H1 (cell line): ENCODE measurements around the gene OLAH. TPM values are rescaled to one million over a fixed set of nuclear protein-coding genes. Genes with fewer than 3 reads are reported as not detected.
"Not testable (repeated sequence)": the region's sequence is repeated elsewhere in the genome, so short reads cannot be mapped to it uniquely, and the experiment has no call there.

ENCODE experiments used
- CTCF ChIA-PET: fragments of 300-600 bp; sonication (Branson Sonifier 250); formaldehyde crosslinking; loops from one replicate; lab custom pipeline; 2021; ENCODE audit not compliant: partially characterized antibody; lab: Charles Lee
- POLR2A ChIA-PET: fragments of 300-600 bp; sonication (Branson Sonifier 250); formaldehyde crosslinking; loops from one replicate; lab custom pipeline; 2021; ENCODE audit warnings: inconsistent platforms; ENCODE audit not compliant: partially characterized antibody; lab: Charles Lee
- DNase-seq, 2 experiments: peaks; one replicate each; pipeline versions ENCODE4 v3.0.0 to v3.0.0-alpha.2; 2010 to 2022; ENCODE audit warnings: low spot score in 2 of 2, low read depth in 1 of 2, mixed read lengths in 1 of 2
- FAIRE-seq: peaks from 2 replicates; lab custom pipeline; 2011; peaks lifted over from hg19 to GRCh38; lab: Jason Lieb, UNC
- H2AFZ ChIP-seq: 2 replicates; pipeline ENCODE4 v1.8.1; 2012; ENCODE audit warnings: low read length, inconsistent platforms
- H2AK5ac ChIP-seq: 2 replicates; pipeline ENCODE4 v1.6.1; 2013; ENCODE audit warnings: low read depth, low read length
- H2BK120ac ChIP-seq: replicated peaks from 2 replicates; pipeline ENCODE3; 2013; ENCODE audit warnings: low read depth, low read length, inconsistent platforms
- H2BK12ac ChIP-seq: 2 replicates; pipeline ENCODE4 v1.6.1; 2013; ENCODE audit warnings: low read depth, low read length
- H2BK15ac ChIP-seq: 2 replicates; pipeline ENCODE4 v1.6.1; 2013; ENCODE audit warnings: low read length
- H2BK20ac ChIP-seq: 2 replicates; pipeline ENCODE4 v1.6.1; 2013; ENCODE audit warnings: low read length
- H2BK5ac ChIP-seq: 2 replicates; pipeline ENCODE4 v1.6.1; 2013; ENCODE audit warnings: low read depth, low read length
- H3K14ac ChIP-seq: 2 replicates; pipeline ENCODE4 v1.6.1; 2013; ENCODE audit warnings: inconsistent platforms; ENCODE audit not compliant: insufficient read length
- H3K18ac ChIP-seq: 2 replicates; pipeline ENCODE4 v1.6.1; 2013; ENCODE audit warnings: low read length; ENCODE audit errors: extremely low read depth
- H3K23ac ChIP-seq: 2 replicates; pipeline ENCODE4 v1.6.1; 2013; ENCODE audit warnings: inconsistent platforms; ENCODE audit not compliant: insufficient read length
- H3K23me2 ChIP-seq: 2 replicates; pipeline ENCODE4 v1.6.1; 2013; ENCODE audit warnings: low read depth, low read length
- H3K27ac ChIP-seq: 2 replicates; pipeline ENCODE4 v1.6.1; 2011; ENCODE audit warnings: low read depth, low read length, inconsistent platforms
- H3K27me3 ChIP-seq, 4 experiments: replicated peaks in 1 of 4; 1 replicate in 1 of 4; 2 replicates in 3 of 4; pipeline versions ENCODE4 v1.6.1 to v1.8.1; 2011 to 2013; ENCODE audit warnings: low read length in 3 of 4, mild to moderate bottlenecking in 3 of 4, inconsistent platforms in 2 of 4, mixed read lengths in 2 of 4, moderate library complexity in 1 of 4; ENCODE audit not compliant: control insufficient read depth in 3 of 4, insufficient read depth in 3 of 4; ENCODE audit errors: extremely low read depth in 1 of 4
- H3K36me3 ChIP-seq, 4 experiments: 2 replicates each; pipeline versions ENCODE4 v1.6.1 to v1.8.1; 2011 to 2013; ENCODE audit warnings: mild to moderate bottlenecking in 4 of 4, low read length in 3 of 4, moderate library complexity in 2 of 4, control low read depth in 1 of 4, inconsistent platforms in 1 of 4; ENCODE audit not compliant: insufficient read depth in 4 of 4, control insufficient read depth in 2 of 4
- H3K4ac ChIP-seq: replicated peaks from 2 replicates; pipeline ENCODE3; 2013; ENCODE audit warnings: low read length, low read depth, mixed read lengths, inconsistent platforms; ENCODE audit not compliant: insufficient read length
- H3K4me1 ChIP-seq, 4 experiments: replicated peaks in 1 of 4; 1 replicate in 1 of 4; 2 replicates in 3 of 4; pipeline versions ENCODE4 v1.6.1 to v1.8.1; 2011 to 2013; ENCODE audit warnings: low read length in 3 of 4, inconsistent platforms in 2 of 4, mixed read lengths in 1 of 4; ENCODE audit not compliant: insufficient read depth in 4 of 4, control insufficient read depth in 3 of 4
- H3K4me2 ChIP-seq, 2 experiments: 2 replicates each; pipeline versions ENCODE4 v1.6.1 to v1.8.1; 2011 to 2013; ENCODE audit warnings: low read depth in 2 of 2, low read length in 2 of 2, control low read depth in 1 of 2, inconsistent platforms in 1 of 2, mild to moderate bottlenecking in 1 of 2; ENCODE audit not compliant: insufficient read depth in 1 of 2
- H3K4me3 ChIP-seq, 4 experiments: fragments of 200-600, 300-600 bp in 1 of 4; sonication (generic), shearing (Covaris generic), sonication (Bioruptor Twin) in 1 of 4; 2 replicates each; pipeline versions ENCODE4 v1.5.1 to v1.8.1; 2011 to 2016; ENCODE audit warnings: low read length in 4 of 4, low read depth in 3 of 4, control low read depth in 2 of 4, inconsistent platforms in 2 of 4, mild to moderate bottlenecking in 2 of 4, mixed read lengths in 1 of 4, moderate library complexity in 1 of 4; ENCODE audit not compliant: insufficient read depth in 2 of 4; ENCODE audit errors: extremely low read depth in 1 of 4
- H3K56ac ChIP-seq: replicated peaks from 2 replicates; pipeline ENCODE3; 2013; ENCODE audit warnings: low read depth, mild to moderate bottlenecking, mixed read lengths, low read length, inconsistent platforms; ENCODE audit not compliant: insufficient read length
- H3K79me1 ChIP-seq: 2 replicates; pipeline ENCODE4 v1.6.1; 2013; ENCODE audit warnings: low read depth, low read length, control low read depth
- H3K79me2 ChIP-seq, 2 experiments: 2 replicates each; pipeline versions ENCODE4 v1.6.1 to v1.8.1; 2012 to 2013; ENCODE audit warnings: low read length in 2 of 2, mild to moderate bottlenecking in 2 of 2, inconsistent platforms in 1 of 2; ENCODE audit not compliant: insufficient read depth in 2 of 2, control insufficient read depth in 1 of 2
- H3K9ac ChIP-seq, 4 experiments: replicated peaks in 1 of 4; 1 replicate in 1 of 4; 2 replicates in 3 of 4; pipeline versions ENCODE4 v1.6.1 to v1.8.1; 2011 to 2013; ENCODE audit warnings: low read depth in 3 of 4, low read length in 3 of 4, control low read depth in 2 of 4, mild to moderate bottlenecking in 2 of 4, moderate library complexity in 2 of 4, inconsistent platforms in 1 of 4; ENCODE audit errors: extremely low read depth in 1 of 4
- H3K9me3 ChIP-seq, 2 experiments: 2 replicates each; pipeline versions ENCODE4 v1.6.1 to v1.8.1; 2012 to 2013; ENCODE audit warnings: mild to moderate bottlenecking in 2 of 2, moderate library complexity in 2 of 2, control low read depth in 1 of 2, inconsistent platforms in 1 of 2, low read depth in 1 of 2, low read length in 1 of 2, mixed read lengths in 1 of 2; ENCODE audit not compliant: insufficient read depth in 2 of 2
- H4K20me1 ChIP-seq, 2 experiments: replicated peaks in 1 of 2; 2 replicates each; pipeline versions ENCODE3 to v1.8.1; 2011 to 2013; ENCODE audit warnings: inconsistent platforms in 2 of 2, low read length in 2 of 2, mild to moderate bottlenecking in 1 of 2; ENCODE audit not compliant: insufficient read depth in 2 of 2, control insufficient read depth in 1 of 2
- H4K5ac ChIP-seq: 2 replicates; pipeline ENCODE4 v1.6.1; 2013; ENCODE audit warnings: low read length, low read depth, mixed read lengths, inconsistent platforms; ENCODE audit not compliant: insufficient read length
- H4K8ac ChIP-seq: 2 replicates; pipeline ENCODE4 v1.8.0; 2013; ENCODE audit warnings: mild to moderate bottlenecking, moderate library complexity, low read length, inconsistent platforms; ENCODE audit not compliant: insufficient read depth; ENCODE audit errors: extremely low read depth
- H4K91ac ChIP-seq: replicated peaks from 2 replicates; pipeline ENCODE3; 2013; ENCODE audit warnings: low read length, mixed read lengths, inconsistent platforms; ENCODE audit not compliant: insufficient read length
- WGBS, 2 experiments: shearing (Covaris generic) in 1 of 2; methylation state at CpG; one replicate each; pipeline versions ENCODE4 v1.1.6 to v1.1.7; 2013 to 2015; ENCODE audit warnings: low lambda C conversion rate in 2 of 2, mixed read lengths in 2 of 2, inconsistent platforms in 1 of 2, low coverage in 1 of 2, missing lambda C conversion rate in 1 of 2; ENCODE audit not compliant: insufficient replicate concordance in 2 of 2, insufficient coverage in 1 of 2, insufficient read length in 1 of 2; ENCODE audit errors: extremely low coverage in 1 of 2, missing lambda C conversion rate in 1 of 2; 5-methylcytosine and 5-hydroxymethylcytosine counted together
- polyA plus RNA-seq, 7 experiments: library from polyadenylated mRNA; depleted of rRNA in 3 of 7; stranded (reverse) in 5 of 7; unstranded in 2 of 7; fragments of >200 nt in 5 of 7; fragments of 200-250 nt in 2 of 7; gene quantifications; 1 replicate in 5 of 7; 2 replicates in 1 of 7; 4 replicates in 1 of 7; pipeline versions ENCODE4 v1.2.1 to v1.2.3, GENCODE V29; 2011 to 2013; ENCODE audit warnings: missing spikeins in 2 of 7, mixed read lengths in 2 of 7
- total RNA-seq: library from RNA; stranded (reverse); fragmentation: NEBNext Ultra II Directional; extraction: Animal tissue kit (Norgen Biotek cat#: 25700); gene quantifications from 2 replicates; pipeline ENCODE4 v1.2.1, GENCODE V29; 2021

The OLAH gene
- total and polyA plus RNA-seq, 2 of the 8 experiments (the other 6 are each of a cell fraction or from before 2014, with no cell fraction given): not detected

- H3K56ac ChIP-seq, H4K20me1 ChIP-seq, POLR2A ChIA-PET, H3K23me2 ChIP-seq, H2BK20ac ChIP-seq, H4K5ac ChIP-seq, H3K4me1 ChIP-seq, H2BK15ac ChIP-seq, H3K27me3 ChIP-seq, DNase-seq, H3K14ac ChIP-seq, H2BK120ac ChIP-seq, H3K9me3 ChIP-seq, H4K91ac ChIP-seq, H3K9ac ChIP-seq, H3K4me3 ChIP-seq, H3K79me1 ChIP-seq, FAIRE-seq, H3K36me3 ChIP-seq, H2AK5ac ChIP-seq, H3K23ac ChIP-seq, H2AFZ ChIP-seq, H3K4ac ChIP-seq, H3K18ac ChIP-seq, H4K8ac ChIP-seq, H3K79me2 ChIP-seq, H3K4me2 ChIP-seq, H2BK5ac ChIP-seq, H3K27ac ChIP-seq, H2BK12ac ChIP-seq: not testable (repeated sequence)
- 79% methylated on average over 4 of the region's 5 CpGs; no CpG with 5 or more reads in 1 of the 2 experiments for WGBS, 2 experiments
- CTCF ChIA-PET: interaction anchor here (1.2 kb wide), 1 partner anchor 9 kb away, joined by 4 read pairs; no protein-coding TSS in a partner anchor
These were observed 22.8 kb upstream of the OLAH start for GRCh38 chr10:15020966-15021365.

GRCh38 chr10:15023079-15023478, 20.7 kb upstream of the OLAH start:
- H3K23me2 ChIP-seq, H2AFZ ChIP-seq, H2BK20ac ChIP-seq, H3K79me1 ChIP-seq, H4K91ac ChIP-seq, H3K56ac ChIP-seq, H2AK5ac ChIP-seq, H4K5ac ChIP-seq, H3K4me1 ChIP-seq, POLR2A ChIA-PET, H3K36me3 ChIP-seq, H3K4ac ChIP-seq, H3K27ac ChIP-seq, H4K20me1 ChIP-seq, DNase-seq, H3K23ac ChIP-seq, H2BK12ac ChIP-seq, H3K79me2 ChIP-seq, H3K14ac ChIP-seq, H3K4me3 ChIP-seq, H3K27me3 ChIP-seq, H3K4me2 ChIP-seq, H2BK15ac ChIP-seq, CTCF ChIA-PET, H2BK120ac ChIP-seq, H4K8ac ChIP-seq, H3K18ac ChIP-seq, H3K9me3 ChIP-seq, FAIRE-seq, H3K9ac ChIP-seq, H2BK5ac ChIP-seq: not testable (repeated sequence)
- 98% methylated on average over 5 of the region's 6 CpGs; no CpG with 5 or more reads in 1 of the 2 experiments for WGBS, 2 experiments
